OCI-LY7 (cell line): Measurements from ENCODE around the gene DUSP15.

ENCODE experiments used
- CTCF ChIP-seq: fragments of 200-600 bp; sonication (generic); conservative IDR thresholded peaks from 2 replicates; pipeline ENCODE4 v1.5.1; 2014; ENCODE audit warnings: mild to moderate bottlenecking, antibody characterized with exemption, low read length, moderate library complexity, mixed read lengths
- EZH2phosphoT487 ChIP-seq: fragments of 200-600 bp; sonication (generic); IDR thresholded peaks from 2 replicates; pipeline ENCODE4 v1.6.1; 2018; ENCODE audit warnings: low read depth, borderline replicate concordance, mild to moderate bottlenecking, mixed run types, antibody characterized with exemption, low read length, moderate library complexity, mixed read lengths

- TF ChIP-seq EZH2phosphoT487 (no peak), CTCF (no peak)
Measured at GRCh38 chr20:31863296-31864085, 6.8 kb downstream of the DUSP15 start.
